WTC11 (cell line): ENCODE data around the gene CIART. TPM values are rescaled to one million over a fixed set of nuclear protein-coding genes. Genes with fewer than 3 reads are reported as not detected.
A peak's percentile ranks its signal among the peaks of the same experiment; 100 is the strongest.

ENCODE experiments used
- E2F5 ChIP-seq: sonication (generic); formaldehyde crosslinking; IDR thresholded peaks from 2 replicates; pipeline ENCODE4 v1.8.1; 2022; ENCODE audit warnings: mild to moderate bottlenecking, moderate library complexity, missing genetic modification reagents
- EMX1 ChIP-seq: fragments of 250-450 bp; sonication (Bioruptor Pico); IDR thresholded peaks from 2 replicates; pipeline ENCODE4 v1.8.0; 2021; ENCODE audit warnings: mild to moderate bottlenecking
- ESRRA ChIP-seq: sonication (generic); formaldehyde crosslinking; IDR thresholded peaks from 2 replicates; pipeline ENCODE4 v1.8.1; 2022; ENCODE audit warnings: mild to moderate bottlenecking, missing genetic modification reagents, borderline replicate concordance
- FOXJ3 ChIP-seq: sonication (generic); formaldehyde crosslinking; IDR thresholded peaks from 2 replicates; pipeline ENCODE4 v1.9.0; 2021; ENCODE audit warnings: missing genetic modification reagents, mild to moderate bottlenecking, borderline replicate concordance
- FOXP1 ChIP-seq: sonication (generic); formaldehyde crosslinking; IDR thresholded peaks from 2 replicates; pipeline ENCODE4 v1.8.0; 2022; ENCODE audit warnings: missing genetic modification reagents, mild to moderate bottlenecking, moderate library complexity, borderline replicate concordance
- HMGA2 ChIP-seq: fragments of 250-450 bp; sonication (Bioruptor Pico); IDR thresholded peaks from 2 replicates; pipeline ENCODE4 v1.4.0; 2021; ENCODE audit warnings: mild to moderate bottlenecking, moderate library complexity
- IRF2 ChIP-seq: sonication (generic); formaldehyde crosslinking; IDR thresholded peaks from 2 replicates; pipeline ENCODE4 v1.8.0; 2022; ENCODE audit warnings: low read depth, missing genetic modification reagents, borderline replicate concordance
- JUN ChIP-seq: sonication (generic); formaldehyde crosslinking; IDR thresholded peaks from 2 replicates; pipeline ENCODE4 v1.8.0; 2023; ENCODE audit warnings: mild to moderate bottlenecking, missing genetic modification reagents
- MXD4 ChIP-seq: fragments of 250-450 bp; sonication (Bioruptor Pico); IDR thresholded peaks from 2 replicates; pipeline ENCODE4 v1.8.0; 2021; ENCODE audit warnings: mild to moderate bottlenecking, moderate library complexity, borderline replicate concordance
- NFYB ChIP-seq: sonication (generic); formaldehyde crosslinking; conservative IDR thresholded peaks from 2 replicates; pipeline ENCODE4 v1.8.0; 2022; ENCODE audit warnings: low read depth, missing genetic modification reagents
- SOX15 ChIP-seq: fragments of 250-450 bp; sonication (Bioruptor Pico); IDR thresholded peaks from 2 replicates; pipeline ENCODE4 v1.9.0; 2021; ENCODE audit warnings: mild to moderate bottlenecking
- SP1 ChIP-seq: sonication (generic); formaldehyde crosslinking; conservative IDR thresholded peaks from 2 replicates; pipeline ENCODE4 v1.8.1; 2022; ENCODE audit warnings: missing genetic modification reagents
- TCF7 ChIP-seq: sonication (generic); formaldehyde crosslinking; IDR thresholded peaks from 2 replicates; pipeline ENCODE4 v1.8.0; 2022; ENCODE audit warnings: mild to moderate bottlenecking, low read depth, missing genetic modification reagents, moderate library complexity
- TEAD4 ChIP-seq: sonication (generic); formaldehyde crosslinking; IDR thresholded peaks from 2 replicates; pipeline ENCODE4 v1.8.0; 2022; ENCODE audit warnings: mild to moderate bottlenecking, missing genetic modification reagents
- ZMAT4 ChIP-seq: fragments of 250-450 bp; sonication (Bioruptor Pico); IDR thresholded peaks from 2 replicates; pipeline ENCODE4 v1.9.0; 2021; ENCODE audit warnings: mild to moderate bottlenecking
- ZNF121 ChIP-seq: sonication (generic); formaldehyde crosslinking; IDR thresholded peaks from 2 replicates; pipeline ENCODE4 v1.8.0; 2023; ENCODE audit warnings: missing genetic modification reagents
- total RNA-seq: library from RNA; stranded (reverse); gene quantifications from 3 replicates; pipeline ENCODE4 v1.2.3, GENCODE V29; 2021
- TF ChIP-seq, protein P1 (sequence below): fragments of 250-450 bp; sonication (Bioruptor Pico); IDR thresholded peaks from 2 replicates; pipeline ENCODE4 v1.9.0; 2021; ENCODE audit warnings: mild to moderate bottlenecking, borderline replicate concordance
- TF ChIP-seq, protein P2 (sequence below): sonication (generic); formaldehyde crosslinking; IDR thresholded peaks from 2 replicates; pipeline ENCODE4 v1.8.1; 2023; ENCODE audit warnings: mild to moderate bottlenecking, missing genetic modification reagents
- TF ChIP-seq, protein P3 (sequence below): sonication (generic); formaldehyde crosslinking; IDR thresholded peaks from 2 replicates; pipeline ENCODE4 v1.8.1; 2023; ENCODE audit warnings: mild to moderate bottlenecking, missing genetic modification reagents
- TF ChIP-seq, protein P4 (sequence below): sonication (generic); formaldehyde crosslinking; IDR thresholded peaks from 2 replicates; pipeline ENCODE4 v1.8.1; 2022; ENCODE audit warnings: low read depth, missing genetic modification reagents, borderline replicate concordance

The CIART gene
- total RNA-seq, 1 experiment from 2014 or later, result 7.8 TPM

- TF ChIP-seq E2F5 (CRISPR knock-in tag), result peak; percentile 50; the same call in 1 of the 2 replicates
- TF ChIP-seq, protein P1, sequence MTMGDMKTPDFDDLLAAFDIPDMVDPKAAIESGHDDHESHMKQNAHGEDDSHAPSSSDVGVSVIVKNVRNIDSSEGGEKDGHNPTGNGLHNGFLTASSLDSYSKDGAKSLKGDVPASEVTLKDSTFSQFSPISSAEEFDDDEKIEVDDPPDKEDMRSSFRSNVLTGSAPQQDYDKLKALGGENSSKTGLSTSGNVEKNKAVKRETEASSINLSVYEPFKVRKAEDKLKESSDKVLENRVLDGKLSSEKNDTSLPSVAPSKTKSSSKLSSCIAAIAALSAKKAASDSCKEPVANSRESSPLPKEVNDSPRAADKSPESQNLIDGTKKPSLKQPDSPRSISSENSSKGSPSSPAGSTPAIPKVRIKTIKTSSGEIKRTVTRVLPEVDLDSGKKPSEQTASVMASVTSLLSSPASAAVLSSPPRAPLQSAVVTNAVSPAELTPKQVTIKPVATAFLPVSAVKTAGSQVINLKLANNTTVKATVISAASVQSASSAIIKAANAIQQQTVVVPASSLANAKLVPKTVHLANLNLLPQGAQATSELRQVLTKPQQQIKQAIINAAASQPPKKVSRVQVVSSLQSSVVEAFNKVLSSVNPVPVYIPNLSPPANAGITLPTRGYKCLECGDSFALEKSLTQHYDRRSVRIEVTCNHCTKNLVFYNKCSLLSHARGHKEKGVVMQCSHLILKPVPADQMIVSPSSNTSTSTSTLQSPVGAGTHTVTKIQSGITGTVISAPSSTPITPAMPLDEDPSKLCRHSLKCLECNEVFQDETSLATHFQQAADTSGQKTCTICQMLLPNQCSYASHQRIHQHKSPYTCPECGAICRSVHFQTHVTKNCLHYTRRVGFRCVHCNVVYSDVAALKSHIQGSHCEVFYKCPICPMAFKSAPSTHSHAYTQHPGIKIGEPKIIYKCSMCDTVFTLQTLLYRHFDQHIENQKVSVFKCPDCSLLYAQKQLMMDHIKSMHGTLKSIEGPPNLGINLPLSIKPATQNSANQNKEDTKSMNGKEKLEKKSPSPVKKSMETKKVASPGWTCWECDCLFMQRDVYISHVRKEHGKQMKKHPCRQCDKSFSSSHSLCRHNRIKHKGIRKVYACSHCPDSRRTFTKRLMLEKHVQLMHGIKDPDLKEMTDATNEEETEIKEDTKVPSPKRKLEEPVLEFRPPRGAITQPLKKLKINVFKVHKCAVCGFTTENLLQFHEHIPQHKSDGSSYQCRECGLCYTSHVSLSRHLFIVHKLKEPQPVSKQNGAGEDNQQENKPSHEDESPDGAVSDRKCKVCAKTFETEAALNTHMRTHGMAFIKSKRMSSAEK (CRISPR knock-in tag), result no peak
- no peak for TF ChIP-seq JUN (CRISPR knock-in tag)
- no peak for TF ChIP-seq TEAD4 (CRISPR knock-in tag)
- TF ChIP-seq ESRRA, result no peak
- TF ChIP-seq SOX15 (CRISPR knock-in tag), result no peak
- peak; percentile 63; the same call in 1 of the 2 replicates for TF ChIP-seq FOXP1
- no peak for TF ChIP-seq FOXJ3 (CRISPR knock-in tag)
- TF ChIP-seq EMX1 (CRISPR knock-in tag), result no peak
- no peak for TF ChIP-seq TCF7 (CRISPR knock-in tag)
- TF ChIP-seq MXD4 (CRISPR knock-in tag), result no peak
- TF ChIP-seq, protein P2, sequence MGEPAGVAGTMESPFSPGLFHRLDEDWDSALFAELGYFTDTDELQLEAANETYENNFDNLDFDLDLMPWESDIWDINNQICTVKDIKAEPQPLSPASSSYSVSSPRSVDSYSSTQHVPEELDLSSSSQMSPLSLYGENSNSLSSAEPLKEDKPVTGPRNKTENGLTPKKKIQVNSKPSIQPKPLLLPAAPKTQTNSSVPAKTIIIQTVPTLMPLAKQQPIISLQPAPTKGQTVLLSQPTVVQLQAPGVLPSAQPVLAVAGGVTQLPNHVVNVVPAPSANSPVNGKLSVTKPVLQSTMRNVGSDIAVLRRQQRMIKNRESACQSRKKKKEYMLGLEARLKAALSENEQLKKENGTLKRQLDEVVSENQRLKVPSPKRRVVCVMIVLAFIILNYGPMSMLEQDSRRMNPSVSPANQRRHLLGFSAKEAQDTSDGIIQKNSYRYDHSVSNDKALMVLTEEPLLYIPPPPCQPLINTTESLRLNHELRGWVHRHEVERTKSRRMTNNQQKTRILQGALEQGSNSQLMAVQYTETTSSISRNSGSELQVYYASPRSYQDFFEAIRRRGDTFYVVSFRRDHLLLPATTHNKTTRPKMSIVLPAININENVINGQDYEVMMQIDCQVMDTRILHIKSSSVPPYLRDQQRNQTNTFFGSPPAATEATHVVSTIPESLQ (CRISPR knock-in tag), result no peak
- TF ChIP-seq IRF2 (CRISPR knock-in tag), result no peak
- no peak for TF ChIP-seq ZMAT4 (CRISPR knock-in tag)
- peak; percentile 45; the same call in 1 of the 2 replicates for TF ChIP-seq SP1 (CRISPR knock-in tag)
- TF ChIP-seq, protein P3, sequence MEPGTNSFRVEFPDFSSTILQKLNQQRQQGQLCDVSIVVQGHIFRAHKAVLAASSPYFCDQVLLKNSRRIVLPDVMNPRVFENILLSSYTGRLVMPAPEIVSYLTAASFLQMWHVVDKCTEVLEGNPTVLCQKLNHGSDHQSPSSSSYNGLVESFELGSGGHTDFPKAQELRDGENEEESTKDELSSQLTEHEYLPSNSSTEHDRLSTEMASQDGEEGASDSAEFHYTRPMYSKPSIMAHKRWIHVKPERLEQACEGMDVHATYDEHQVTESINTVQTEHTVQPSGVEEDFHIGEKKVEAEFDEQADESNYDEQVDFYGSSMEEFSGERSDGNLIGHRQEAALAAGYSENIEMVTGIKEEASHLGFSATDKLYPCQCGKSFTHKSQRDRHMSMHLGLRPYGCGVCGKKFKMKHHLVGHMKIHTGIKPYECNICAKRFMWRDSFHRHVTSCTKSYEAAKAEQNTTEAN, result no peak
- TF ChIP-seq NFYB (CRISPR knock-in tag), result no peak
- no peak for TF ChIP-seq HMGA2
- no peak for TF ChIP-seq ZNF121
- TF ChIP-seq, protein P4, sequence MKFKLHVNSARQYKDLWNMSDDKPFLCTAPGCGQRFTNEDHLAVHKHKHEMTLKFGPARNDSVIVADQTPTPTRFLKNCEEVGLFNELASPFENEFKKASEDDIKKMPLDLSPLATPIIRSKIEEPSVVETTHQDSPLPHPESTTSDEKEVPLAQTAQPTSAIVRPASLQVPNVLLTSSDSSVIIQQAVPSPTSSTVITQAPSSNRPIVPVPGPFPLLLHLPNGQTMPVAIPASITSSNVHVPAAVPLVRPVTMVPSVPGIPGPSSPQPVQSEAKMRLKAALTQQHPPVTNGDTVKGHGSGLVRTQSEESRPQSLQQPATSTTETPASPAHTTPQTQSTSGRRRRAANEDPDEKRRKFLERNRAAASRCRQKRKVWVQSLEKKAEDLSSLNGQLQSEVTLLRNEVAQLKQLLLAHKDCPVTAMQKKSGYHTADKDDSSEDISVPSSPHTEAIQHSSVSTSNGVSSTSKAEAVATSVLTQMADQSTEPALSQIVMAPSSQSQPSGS, result no peak
Measured at GRCh38 chr1:150293433-150294253, 11.3 kb downstream of the CIART start, which contains the start of gene MRPS21 (continued).
